SK-N-SH (cell line): ENCODE measurements around the gene FAM131C.

Experiments used
- CTCF ChIP-seq: fragments of 200-600 bp; sonication (generic); IDR thresholded peaks from 2 replicates; pipeline ENCODE4 v1.6.1; 2017; ENCODE audit warnings: antibody characterized with exemption, mild to moderate bottlenecking, moderate library complexity
- EP300 ChIP-seq, 2 experiments: IDR thresholded peaks; 2 replicates each; pipeline versions ENCODE4 v1.4.0 to v1.6.1; 2012; ENCODE audit warnings: borderline replicate concordance in 1 of 2, low read depth in 1 of 2, low read length in 1 of 2
- FOSL2 ChIP-seq: IDR thresholded peaks from 2 replicates; pipeline ENCODE4 v1.4.0; 2012; ENCODE audit warnings: low read depth, mild to moderate bottlenecking, moderate library complexity, borderline replicate concordance
- FOXJ3 ChIP-seq: sonication (generic); formaldehyde crosslinking; IDR thresholded peaks from 2 replicates; pipeline ENCODE4 v1.5.1; 2020; ENCODE audit warnings: mild to moderate bottlenecking, missing genetic modification reagents
- JUND ChIP-seq: IDR thresholded peaks from 2 replicates; pipeline ENCODE4 v1.4.0; 2012
- POLR2AphosphoS5 ChIP-seq: IDR thresholded peaks from 2 replicates; pipeline ENCODE4 v1.6.1; 2012; ENCODE audit warnings: low read depth, low read length
- RAD21 ChIP-seq: IDR thresholded peaks from 2 replicates; pipeline ENCODE4 v1.6.1; 2012; ENCODE audit warnings: mild to moderate bottlenecking, low read length
- TAF1 ChIP-seq: IDR thresholded peaks from 2 replicates; pipeline ENCODE4 v1.6.1; 2012; ENCODE audit warnings: low read depth, mild to moderate bottlenecking, low read length, moderate library complexity, borderline replicate concordance
- YY1 ChIP-seq: IDR thresholded peaks from 2 replicates; pipeline ENCODE4 v1.4.0; 2012; ENCODE audit warnings: low read depth, mild to moderate bottlenecking
- ZBTB33 ChIP-seq: IDR thresholded peaks from 2 replicates; pipeline ENCODE4 v1.4.0; 2012; ENCODE audit warnings: low read depth, borderline replicate concordance
- TF ChIP-seq, protein P1 (sequence below): IDR thresholded peaks from 2 replicates; pipeline ENCODE4 v1.4.0; 2012; ENCODE audit warnings: low read depth

DNA sequence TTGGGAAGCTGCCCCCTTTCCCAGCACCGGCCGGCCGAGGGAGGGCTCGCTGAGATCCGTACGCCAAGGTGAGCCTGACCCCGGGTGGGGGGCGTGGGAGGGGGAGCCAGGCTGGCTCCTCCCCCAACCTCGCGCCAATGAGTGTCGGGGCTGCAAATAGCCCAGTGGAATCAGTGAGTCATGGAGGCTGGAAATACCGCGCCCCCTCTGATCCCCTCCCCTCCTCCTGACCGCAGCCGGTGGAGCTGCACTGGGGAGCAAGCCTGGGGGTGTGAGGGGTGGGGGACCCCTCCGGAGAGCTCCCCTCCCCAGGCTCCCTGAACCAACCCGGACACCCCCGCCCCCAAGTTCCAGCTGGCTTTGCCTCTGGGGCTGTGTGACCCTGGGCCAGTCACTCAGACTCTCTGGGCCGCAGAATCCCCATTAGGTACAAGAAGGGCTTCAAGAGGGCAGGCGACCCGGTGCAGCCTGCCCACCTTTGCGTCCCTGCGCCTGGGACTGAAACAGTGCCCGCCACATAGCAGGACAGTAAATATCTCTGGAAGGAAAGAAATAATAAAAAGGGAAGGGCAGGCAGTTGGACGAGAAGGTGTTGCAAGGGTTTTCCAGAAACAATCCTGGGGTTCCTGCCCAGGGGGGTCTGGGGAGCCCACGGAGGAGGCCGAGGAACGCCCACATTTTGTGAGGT, 60.1 kb downstream of the FAM131C start:
- TF ChIP-seq EP300 (IDR thresholded peaks at IDR 0.05; ENCODE audit: borderline replicate concordance in 1 of 2, low read depth in 1 of 2, low read length in 1 of 2) (no peak), POLR2AphosphoS5 (no peak), YY1 (no peak), CTCF (no peak), ZBTB33 (no peak), TAF1 (no peak), JUND (no peak), FOSL2 (no peak), RAD21 (no peak), FOXJ3 (CRISPR knock-in tag) (no peak)
- TF ChIP-seq, protein P1, sequence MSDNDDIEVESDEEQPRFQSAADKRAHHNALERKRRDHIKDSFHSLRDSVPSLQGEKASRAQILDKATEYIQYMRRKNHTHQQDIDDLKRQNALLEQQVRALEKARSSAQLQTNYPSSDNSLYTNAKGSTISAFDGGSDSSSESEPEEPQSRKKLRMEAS = no peak
